NCI-H1694 treated with DMSO at 0.1 percent for 48 hours (cell line): ENCODE data around the gene SRXN1.

Experiments used
- DNase-seq: peaks from one replicate; lab custom pipeline; 2025; lab: John Stamatoyannopoulos, UW

Gene SRXN1

DNA sequence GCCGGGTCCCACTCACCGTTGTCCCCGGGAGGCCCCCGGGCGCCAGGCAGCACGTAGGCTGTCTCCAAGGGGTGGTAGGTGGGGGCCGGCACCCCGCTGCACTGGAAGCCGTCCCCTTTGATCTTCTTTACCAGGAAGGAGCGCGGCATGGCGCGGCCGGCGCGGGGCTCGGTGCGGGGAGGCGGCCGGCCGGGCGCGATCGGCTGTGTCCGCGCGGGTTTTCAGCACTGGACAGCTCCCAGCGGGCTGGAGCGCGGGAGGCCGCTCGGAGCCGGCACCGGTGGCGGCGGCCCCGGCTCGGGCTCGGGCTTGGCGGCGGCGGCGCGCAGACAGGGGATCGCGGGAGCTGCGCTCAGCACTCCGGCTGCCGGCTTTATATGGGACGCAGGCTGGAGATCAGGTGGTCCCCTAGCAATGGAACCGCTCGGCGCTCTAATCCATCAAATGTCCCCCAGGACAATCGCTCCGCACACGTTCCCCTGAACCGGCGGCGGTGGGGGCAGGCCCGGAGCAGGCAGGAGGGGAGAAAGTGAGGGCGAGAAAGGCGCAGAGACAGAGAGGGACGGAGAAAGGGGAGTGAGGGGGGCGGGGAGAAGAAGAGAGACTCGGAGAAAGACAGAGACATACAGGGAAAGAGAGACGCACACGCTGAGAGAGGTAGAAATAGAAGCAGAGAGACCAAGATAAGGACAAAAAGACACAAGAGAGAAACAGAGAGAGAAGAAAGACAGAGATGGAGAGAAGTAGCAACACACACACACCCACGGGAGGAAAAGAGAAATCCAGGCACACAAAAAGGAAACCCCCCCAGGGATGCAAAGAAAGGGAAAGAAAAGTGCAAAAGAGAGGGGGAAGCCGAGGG is 22.7 kb upstream of the SRXN1 start, which contains the start of gene SCRT2:
Gene SCRT2 (minus strand): TSS at position 350 of the 862 bp plus-strand sequence. CDS start 201 bp downstream, at position 149.
- DNase-seq = peak; percentile 11

DNA sequence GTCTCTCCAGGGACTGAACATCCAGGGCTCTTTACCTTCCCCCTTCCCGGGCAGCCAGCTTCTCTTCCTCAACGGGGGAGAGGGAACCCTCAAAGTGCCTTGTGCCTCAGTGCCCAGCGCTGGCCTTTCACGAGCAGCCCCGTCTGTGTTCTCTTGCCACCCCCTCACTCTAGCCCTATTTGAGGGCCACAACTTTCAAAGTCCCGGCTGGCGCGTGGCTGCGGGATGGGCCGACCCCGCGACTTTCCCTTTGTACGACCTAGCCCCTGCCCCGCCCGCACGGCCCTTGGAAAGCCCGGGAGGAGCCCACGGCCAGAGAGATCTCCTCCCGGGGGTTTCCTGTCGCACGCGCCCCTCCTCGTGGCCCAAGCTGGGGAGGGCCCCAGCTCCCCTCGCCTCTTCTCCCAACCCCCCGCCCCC is 22.0 kb upstream of the SRXN1 start:
- no peak for DNase-seq

DNA sequence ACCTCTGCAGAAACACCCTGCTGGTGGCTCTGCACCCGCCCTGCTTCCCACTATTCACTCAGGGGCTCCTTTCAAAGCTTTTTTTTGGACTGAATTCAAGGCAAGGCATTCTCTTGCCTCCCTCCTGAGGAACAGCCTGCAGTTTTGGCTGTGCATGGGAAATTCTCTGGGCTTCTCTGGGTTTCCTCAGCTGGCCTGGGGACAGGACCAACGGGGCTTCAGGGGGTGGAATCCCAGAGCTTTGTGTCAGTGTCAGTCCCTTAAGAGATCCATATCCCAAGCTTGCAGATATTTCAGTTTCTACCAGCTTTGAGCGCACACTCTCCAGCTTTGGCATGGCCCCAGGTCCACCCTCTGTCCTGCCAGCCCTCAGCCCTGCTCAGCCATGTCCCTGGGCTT is 20.6 kb upstream of the SRXN1 start:
- no peak for DNase-seq

DNA sequence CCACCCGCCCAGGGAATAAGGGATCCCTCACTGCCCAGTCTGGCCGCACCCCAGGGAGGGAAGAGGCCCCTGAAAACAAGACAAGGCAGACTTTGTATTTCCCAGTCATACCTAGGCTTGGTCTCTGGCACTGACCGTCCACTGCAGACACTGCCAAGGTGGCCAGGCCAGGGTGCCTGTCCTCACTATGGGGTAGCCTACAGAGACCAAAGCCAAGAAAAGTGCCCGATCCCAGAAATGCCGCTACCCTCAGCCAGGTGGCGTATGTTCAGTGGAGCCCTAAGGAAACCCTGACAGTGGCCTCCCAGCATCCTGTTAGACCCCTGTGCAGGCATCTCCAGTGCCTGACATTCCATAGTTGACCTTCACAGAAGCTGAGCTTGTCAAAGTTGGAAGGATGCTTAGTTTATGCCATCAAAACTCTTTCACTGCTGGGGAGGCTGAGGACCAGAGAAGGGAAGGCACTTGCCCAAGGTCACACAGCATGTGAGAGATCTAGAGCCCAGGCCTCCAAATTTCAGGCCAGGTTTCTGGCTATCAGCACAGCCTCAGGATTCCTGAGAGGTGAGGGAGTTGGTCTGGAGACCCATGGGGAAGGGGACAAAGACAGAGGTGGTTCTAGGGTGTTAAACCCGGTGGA is 20.1 kb upstream of the SRXN1 start:
- no peak for DNase-seq

DNA sequence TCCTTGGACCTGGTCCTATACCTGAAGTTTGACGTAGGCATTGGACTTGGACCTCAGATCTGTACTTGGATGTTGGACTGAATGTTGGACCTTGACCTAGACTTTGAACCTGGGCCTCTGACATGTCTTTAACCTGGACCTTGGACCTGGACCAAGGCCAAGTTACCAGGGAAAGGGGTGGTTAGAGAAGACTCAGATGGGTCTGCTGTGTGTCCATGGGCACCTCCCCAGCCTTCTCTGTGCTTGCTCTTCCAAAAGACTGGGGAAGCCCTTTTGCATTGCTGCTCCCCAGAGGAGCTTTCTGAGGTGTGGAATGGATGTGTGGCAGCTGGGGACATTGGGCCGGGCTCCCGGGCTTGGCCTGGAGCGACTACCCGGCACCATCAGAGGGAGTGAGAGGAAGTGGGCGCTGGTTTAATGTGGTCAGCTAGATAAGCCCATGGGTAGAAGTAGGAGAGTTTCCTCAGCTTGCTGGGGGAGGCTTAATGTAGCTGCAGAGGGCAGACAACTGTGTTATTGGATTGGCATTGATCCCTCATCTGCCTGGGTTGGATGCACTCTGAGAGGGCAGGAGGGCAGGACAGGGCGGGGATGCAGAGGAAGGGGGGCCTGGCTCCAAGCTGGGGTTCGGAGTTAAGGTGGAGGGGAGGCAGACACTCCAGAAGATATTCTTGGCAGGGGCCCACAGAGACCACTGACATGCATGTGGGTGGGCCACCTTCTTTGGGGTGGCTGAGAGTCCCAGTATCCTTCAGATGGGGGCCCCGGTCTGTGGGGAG is 18.4 kb upstream of the SRXN1 start:
- no peak for DNase-seq

DNA sequence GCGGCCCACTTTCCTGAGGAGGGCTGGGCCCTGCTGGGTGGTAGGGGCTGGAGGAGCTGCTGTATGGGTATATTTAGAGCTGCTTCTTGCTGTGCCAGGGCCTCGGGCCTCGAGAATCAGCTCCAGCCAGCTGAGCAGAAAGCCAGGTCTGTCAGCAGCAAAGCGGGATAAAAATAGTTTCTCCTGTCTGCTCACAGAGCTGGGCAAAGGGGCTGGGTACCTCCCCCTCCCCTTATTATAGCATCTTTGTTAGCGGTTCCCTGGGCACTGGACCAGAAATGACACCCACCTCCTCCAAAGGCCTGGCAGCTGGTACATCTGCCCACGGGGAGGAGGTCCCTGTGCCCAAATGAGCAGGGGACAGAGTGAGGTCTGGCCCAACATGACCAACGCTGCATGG is 16.6 kb upstream of the SRXN1 start:
- peak; percentile 17 for DNase-seq

DNA sequence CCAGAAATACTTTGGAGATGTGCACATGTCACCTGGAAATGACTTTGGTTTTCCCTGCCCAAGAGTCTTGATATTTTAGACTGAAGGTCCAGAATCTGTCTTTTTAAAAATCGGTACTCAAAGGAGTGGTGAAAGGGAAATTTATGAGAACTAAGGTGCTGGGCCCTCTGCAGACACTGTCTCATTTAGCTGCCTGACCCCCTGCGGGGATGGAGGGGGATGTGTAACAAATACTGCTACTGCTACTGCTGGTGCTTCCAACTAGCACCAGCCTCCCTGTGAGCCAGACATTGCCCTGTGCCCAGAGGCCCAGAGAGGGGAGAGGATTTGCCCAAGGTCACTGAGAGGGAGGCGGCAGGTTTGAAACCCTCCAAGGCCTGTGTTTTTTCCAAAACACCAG is 15.6 kb upstream of the SRXN1 start:
- DNase-seq = no peak

DNA sequence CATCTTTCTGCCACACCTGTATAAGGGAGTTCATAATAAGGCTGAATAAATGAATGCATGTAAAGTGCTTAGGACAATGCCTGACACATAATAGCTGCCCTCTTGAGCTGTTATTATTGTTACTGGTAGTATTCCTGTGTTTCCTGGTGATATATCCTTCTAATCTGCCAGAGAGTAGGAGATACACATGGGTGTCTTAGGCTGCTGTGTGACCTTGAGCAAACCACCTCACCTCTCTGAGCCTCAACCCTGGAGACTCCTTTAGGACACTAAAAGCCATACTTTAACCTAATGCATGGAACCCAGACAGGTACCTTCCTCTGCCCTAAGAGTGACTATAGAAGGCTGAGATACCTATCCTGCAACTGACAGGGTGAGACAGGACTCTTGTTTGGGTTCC is 15.1 kb upstream of the SRXN1 start:
- DNase-seq = no peak

DNA sequence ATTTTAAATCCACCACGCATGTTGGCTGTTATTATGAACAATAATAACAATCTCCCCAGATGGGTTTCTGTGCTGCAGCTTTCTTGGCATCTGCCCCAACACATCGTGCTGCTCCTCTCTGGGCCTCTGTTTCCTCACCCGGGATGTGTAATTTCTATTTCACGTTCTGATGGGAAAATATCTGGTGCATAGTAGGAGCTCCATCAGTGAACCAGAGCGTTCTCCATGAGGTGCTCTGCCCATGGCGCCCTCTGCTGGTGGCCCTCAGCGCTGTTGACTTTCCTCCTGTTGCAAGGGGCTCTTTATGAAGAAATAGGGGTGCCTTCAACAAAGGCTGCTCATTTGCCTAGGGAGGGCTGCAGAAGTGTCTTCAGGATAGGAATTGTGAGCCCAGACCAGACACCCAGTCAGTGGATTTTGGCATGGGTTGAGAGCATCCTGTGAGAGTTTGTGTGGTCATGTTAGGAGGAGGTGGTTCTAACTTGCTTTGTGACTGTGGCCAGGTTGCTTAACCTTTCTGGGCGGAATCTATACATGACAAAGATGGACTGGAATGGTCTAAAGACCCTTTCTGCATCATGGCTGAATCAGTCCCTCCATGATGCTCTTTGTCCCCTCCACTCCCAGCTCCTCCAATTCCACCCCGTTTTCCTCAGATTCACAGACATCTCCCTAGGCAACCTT is 14.5 kb upstream of the SRXN1 start:
- peak; percentile 11 for DNase-seq

DNA sequence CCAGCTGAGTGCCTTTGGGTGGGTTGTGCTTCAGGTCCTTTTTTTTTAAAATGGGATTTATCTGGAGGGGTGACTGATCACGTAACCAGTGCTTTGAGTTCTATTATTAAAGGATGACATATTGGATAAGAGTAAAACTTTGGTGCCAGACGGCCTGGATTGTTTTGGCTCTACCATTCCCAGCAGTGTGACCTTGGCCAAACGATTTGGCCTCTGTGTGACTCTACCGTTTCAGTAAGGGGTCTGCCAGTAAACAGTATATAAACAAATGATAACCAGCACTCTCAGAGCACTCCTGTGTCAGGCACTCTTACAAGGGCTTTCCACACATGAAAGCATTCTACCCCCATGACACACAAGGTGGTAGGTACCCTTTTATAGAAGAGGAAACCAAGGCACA is 13.9 kb upstream of the SRXN1 start:
- DNase-seq = no peak

DNA sequence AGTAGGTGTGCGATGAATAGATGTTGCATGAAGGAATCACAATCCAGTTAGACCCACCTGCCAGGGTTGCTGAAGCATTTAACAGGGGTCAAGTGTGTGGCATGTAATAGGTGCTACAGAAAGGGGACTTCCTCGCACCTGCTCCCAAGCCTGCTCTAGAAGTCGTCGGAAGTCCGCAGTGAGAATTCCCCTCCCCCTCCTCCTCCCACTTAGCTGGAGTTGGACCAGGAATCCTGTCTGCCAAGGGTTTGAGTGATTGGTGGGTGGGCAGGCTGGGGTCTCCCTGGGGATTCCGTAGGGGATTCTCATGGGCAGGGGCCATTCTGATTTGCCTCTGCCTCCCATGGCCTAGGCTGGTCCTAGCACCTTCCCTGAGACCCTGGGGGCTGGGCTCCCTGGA is 12.3 kb upstream of the SRXN1 start:
- DNase-seq = no peak

DNA sequence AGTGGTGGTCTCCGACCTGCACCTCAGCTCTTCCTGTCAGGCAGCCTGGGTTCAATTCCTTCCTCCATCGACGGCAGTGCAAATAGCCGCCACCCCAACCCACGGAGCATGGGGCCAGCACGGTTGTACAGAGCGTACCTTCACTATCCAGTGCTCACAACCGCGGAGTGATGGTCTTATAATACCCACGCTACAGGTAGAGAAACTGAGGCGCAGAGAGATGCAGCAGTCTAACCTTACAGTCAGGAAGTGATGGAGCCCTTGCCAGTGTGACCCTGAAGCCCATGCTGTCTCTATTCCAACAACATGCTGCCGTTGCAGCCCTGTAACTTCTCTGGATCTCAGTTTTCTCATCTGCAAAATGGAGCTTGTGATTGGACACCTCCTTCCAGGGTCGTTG is 11.6 kb upstream of the SRXN1 start:
- DNase-seq = no peak

DNA sequence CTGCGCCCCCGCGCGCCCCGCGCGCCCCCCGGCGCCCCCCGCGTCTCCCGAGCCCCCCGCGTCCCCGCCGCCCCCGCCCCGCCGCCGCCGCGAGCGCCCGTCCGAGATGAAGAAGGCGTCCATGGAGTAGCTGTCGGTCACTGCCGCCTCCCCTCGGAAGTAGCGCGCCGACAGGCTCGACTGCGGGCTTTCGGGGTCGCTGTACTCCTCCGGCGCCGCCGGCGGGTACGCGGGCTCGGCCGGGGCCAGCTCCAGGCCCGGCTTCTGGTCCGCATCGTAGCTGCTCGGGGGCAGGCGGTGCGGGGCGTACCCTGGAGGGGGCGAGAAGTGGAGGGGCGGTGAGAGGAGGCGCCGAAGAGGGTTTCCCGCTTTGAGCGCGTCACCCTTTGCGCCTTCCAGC is 11.2 kb upstream of the SRXN1 start:
- DNase-seq = no peak

DNA sequence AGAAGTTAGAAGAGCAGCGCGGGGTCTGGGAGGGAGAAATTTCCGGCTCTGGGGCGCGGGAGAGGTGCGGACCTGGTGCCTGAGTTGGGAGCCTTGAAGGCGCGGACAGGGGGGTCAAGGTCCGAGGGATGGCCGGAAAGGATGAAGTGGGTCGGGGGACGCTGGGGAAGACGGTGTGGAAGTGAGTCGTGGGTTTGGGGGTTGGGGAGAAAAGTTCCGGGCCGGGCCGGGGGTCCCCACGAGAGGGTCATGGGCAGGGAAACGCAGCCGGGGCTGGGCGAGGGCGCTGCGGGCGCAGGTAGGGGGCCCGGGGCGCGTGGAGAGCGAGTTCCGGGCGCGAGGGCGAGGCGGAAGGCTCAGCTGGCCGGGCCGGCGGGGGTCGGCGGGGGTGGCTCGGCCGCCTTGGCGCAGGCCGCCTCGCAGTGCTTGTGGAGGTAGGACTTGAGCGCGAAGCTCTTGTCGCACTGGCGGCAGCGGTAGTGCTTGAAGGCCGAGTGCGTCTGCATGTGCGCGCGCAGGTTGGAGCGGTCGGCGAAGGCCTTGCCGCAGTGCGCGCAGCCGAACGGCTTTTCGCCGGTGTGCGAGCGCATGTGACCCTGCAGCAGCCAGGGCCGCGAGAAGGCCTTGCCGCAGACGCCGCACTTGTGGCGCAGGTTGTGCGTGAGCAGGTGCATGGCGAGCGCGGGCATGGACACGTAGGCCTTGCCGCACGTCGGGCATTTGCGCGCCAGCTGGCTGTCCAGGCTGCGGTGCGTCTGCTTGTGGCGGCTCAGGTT is 10.5 kb upstream of the SRXN1 start:
- DNase-seq = no peak

DNA sequence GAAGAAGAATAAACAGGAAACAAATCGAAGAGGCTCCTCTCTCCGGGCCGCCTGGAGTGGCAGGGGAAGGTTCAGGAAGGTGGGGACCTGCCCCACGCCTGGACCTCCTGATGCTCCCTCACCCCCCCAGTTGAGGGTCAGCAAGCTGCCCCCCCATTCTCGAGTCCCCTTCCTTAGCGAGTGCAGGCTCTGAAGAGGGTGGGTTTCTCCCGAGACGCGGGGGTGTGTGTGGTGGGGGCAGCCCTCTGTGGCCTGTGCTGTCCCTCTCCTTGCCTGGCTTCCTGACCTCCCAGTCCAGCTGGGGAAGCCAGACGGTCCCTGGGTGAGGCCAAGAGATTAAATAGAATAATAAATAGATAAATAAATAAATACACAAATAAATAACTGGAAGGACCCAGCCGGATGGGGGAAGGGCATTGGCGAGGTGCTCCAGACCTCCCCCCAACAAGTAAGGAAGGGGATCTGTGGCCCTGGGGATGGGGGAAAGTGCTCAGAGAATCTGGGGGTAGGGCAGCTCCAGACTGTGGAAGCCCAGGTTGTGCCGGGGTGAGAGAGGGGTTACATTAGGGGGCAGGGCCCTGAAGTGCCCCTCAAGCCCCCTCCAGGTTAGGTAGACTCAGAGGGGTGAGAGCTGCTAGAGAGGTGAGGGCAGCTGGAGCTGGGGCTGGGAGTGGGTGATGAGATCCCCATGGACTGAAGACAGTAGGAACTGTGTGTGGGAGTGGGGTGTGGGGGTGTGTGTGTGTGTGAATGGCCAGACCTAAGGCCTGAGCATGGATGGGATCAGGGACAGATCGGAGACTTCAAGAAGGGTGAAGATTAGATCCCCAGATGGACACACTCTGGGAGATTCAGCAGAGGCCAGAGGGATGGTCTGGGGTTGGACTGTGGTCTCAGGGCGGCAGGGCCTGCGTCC is 9.5 kb upstream of the SRXN1 start:
- no peak for DNase-seq

DNA sequence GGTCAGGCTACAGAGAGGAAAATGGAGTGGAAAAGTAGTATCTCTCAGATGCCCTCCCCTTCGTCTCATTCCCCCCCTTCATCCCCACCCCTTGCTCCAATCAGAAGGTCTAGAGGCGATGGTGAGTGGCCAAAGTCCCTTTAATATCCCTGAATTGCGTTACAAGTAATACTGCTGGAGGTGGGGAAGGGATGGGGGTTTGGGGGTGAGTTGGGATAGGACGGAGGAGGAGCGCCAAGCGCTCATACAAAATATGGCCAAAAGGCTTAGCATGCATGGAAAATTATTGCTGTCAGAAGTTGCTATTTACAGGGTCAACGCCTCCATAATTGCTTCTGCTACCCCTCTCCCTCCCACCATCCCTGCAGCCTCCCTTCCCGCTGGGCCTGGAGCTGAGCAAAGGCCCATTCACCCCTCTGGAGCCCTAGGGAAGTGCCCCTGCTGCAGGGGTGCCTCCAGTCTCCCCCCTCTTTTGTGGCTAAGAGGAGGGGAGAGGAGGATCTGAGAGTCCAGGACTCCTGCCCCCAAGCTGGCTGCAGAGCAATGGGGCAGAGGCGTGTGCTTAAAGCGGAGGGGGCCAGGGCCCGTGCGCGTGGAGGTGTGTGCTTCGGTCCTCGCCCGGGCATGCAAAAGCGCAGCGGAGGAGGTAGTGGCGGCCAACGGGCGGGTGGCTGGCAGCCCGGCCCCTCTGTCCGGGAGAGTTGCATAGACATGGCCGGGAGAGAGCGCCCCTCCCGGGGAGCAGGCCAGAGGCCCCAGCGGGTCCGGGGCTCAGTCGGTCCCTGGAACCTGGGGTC is 8.7 kb upstream of the SRXN1 start:
- DNase-seq = no peak

DNA sequence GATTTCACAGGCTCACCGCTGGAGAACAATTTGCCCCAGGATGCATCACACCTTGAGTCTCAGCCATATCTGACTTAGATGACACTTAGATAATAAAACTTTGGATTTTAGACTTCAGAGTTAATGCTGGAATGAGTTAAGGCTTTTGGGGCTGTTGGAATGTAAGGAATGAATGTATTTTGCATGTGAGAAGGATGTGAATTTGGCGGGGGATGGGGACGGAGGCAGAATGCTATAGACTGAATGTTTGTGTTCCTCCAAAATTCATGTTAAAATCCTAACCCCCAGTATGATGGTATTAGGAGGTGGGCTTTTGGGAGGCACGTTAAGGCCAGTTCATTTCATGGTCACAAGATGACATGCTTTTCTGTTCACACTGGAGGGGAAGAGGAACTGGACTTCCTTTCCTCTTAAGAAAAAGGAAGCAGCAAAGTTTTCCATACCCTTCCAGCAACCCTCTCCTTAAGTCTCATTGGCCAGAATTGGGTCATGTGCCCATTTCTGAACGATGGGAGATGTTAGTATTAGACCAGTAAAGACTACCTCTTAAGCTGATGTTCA is 5.8 kb upstream of the SRXN1 start:
- DNase-seq = no peak

DNA sequence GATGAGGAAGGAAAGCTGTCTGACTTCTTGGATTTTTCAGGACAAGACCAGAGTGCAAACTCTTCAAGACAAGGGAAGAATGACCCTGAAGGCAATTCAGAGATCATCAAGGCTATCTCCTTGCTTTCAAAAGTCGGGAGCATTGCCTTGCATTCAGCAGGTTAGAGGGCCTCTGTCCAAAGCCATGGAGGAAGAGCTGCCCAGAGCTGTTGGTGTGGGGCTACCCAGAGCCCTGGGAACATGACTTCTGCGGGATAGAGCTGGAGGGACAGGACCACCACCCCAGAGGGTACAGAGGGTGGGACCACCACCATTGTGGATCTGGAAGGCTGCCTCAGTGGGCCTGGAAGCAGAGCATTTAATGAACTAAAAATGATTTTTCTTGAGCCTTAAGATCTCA is 5.2 kb upstream of the SRXN1 start:
- no peak for DNase-seq
